Measurements from ENCODE around the gene NSD2. TPM values are rescaled to one million over a fixed set of nuclear protein-coding genes. Genes with fewer than 3 reads are reported as not detected.
"Not testable (repeated sequence)": the region's sequence is repeated elsewhere in the genome, so short reads cannot be mapped to it uniquely, and the experiment has no call there.

The NSD2 gene
- total RNA-seq, 4 donors from 2014 or later: 56.0 to 255 (median 98.9) TPM

- DNase-seq: peak; percentile 48 to 82 (median 80)
- H3K4me3 ChIP-seq: peak overlapping the region; percentile 64 to 94 (median 92)
- no peaks in the 10 kb centered on the region for H3K36me3 ChIP-seq
- TF ChIP-seq, protein P1, sequence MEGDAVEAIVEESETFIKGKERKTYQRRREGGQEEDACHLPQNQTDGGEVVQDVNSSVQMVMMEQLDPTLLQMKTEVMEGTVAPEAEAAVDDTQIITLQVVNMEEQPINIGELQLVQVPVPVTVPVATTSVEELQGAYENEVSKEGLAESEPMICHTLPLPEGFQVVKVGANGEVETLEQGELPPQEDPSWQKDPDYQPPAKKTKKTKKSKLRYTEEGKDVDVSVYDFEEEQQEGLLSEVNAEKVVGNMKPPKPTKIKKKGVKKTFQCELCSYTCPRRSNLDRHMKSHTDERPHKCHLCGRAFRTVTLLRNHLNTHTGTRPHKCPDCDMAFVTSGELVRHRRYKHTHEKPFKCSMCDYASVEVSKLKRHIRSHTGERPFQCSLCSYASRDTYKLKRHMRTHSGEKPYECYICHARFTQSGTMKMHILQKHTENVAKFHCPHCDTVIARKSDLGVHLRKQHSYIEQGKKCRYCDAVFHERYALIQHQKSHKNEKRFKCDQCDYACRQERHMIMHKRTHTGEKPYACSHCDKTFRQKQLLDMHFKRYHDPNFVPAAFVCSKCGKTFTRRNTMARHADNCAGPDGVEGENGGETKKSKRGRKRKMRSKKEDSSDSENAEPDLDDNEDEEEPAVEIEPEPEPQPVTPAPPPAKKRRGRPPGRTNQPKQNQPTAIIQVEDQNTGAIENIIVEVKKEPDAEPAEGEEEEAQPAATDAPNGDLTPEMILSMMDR (IDR thresholded peaks at IDR 0.05): peak in 4 of 6 experiments; percentile 13 to 59 (median 56)
- TF ChIP-seq POLR2A (IDR thresholded peaks at IDR 0.05): no peak
- H3K4me1 ChIP-seq: peaks cover 0 to 14% (median 7%) of the 10 kb centered on the region in 4 donors
- H3K9me3 ChIP-seq: no peaks in the 10 kb centered on the region
- no peaks in the 10 kb centered on the region for H3K27me3 ChIP-seq
- H3K27ac ChIP-seq: peak overlapping the region; percentile 91 to 97 (median 94)
These were observed 138.5 kb downstream of the NSD2 start for GRCh38 chr4:2009651-2010233.

DNA sequence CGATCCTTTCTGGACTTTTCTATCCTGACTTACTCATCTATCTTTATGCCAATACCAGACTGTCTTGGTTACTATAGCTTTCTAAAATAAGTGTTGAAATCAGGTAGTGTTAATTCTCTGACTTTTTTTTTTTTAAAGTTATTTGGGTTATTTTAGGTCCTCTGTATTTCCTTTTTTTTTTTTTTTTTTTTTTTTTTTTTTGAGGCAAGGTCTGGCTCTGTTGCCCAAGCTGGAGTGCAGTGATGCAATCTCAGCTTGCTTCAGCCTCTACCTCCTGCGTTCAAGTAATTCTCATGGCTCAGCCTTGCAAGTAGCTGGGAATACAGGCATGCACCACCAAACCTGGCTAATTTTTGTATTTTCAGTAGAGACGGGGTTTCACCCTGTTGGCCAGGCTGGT, 140.4 kb downstream of the NSD2 start:
- H3K9me3 ChIP-seq: no peaks in the 10 kb centered on the region
- TF ChIP-seq, protein P1 (IDR thresholded peaks at IDR 0.05): no peak
- no peak for TF ChIP-seq POLR2A (IDR thresholded peaks at IDR 0.05)
- H3K36me3 ChIP-seq: no peaks in the 10 kb centered on the region
- no peaks in the 10 kb centered on the region for H3K27me3 ChIP-seq
- DNase-seq: no peak
- H3K4me3 ChIP-seq: no peak overlapping the region
- H3K27ac ChIP-seq: no peak overlapping the region
- peaks cover 0 to 14% (median 7%) of the 10 kb centered on the region in 4 donors for H3K4me1 ChIP-seq

GRCh38 chr4:2015008-2015407, 143.8 kb downstream of the NSD2 start:
- no peak overlapping the region for H3K4me3 ChIP-seq

GRCh38 chr4:2021358-2022018, 150.3 kb downstream of the NSD2 start:
- H3K4me1 ChIP-seq, H3K36me3 ChIP-seq, H3K9me3 ChIP-seq, H3K4me3 ChIP-seq, H3K27ac ChIP-seq, DNase-seq, H3K27me3 ChIP-seq: not testable (repeated sequence)

More at GRCh38 chr4:2015008-2015407, 143.8 kb downstream of the NSD2 start:
- Histone ChIP-seq H3K9me3 (no peaks in the 10 kb centered on the region), H3K36me3 (no peaks in the 10 kb centered on the region), H3K27ac (no peak overlapping the region), H3K27me3 (no peaks in the 10 kb centered on the region), H3K4me1 (peaks cover 0 to under 1% (median 0%) of the 10 kb centered on the region in 4 donors)
- no peak for TF ChIP-seq POLR2A (IDR thresholded peaks at IDR 0.05)
- TF ChIP-seq, protein P1 (IDR thresholded peaks at IDR 0.05): no peak
- DNase-seq: no peak

GRCh38 chr4:2024683-2025082, 153.5 kb downstream of the NSD2 start:
- TF ChIP-seq, protein P1 (IDR thresholded peaks at IDR 0.05): no peak
- TF ChIP-seq POLR2A (IDR thresholded peaks at IDR 0.05): no peak

GRCh38 chr4:2025817-2026216, 154.6 kb downstream of the NSD2 start:
- TF ChIP-seq, protein P1 (IDR thresholded peaks at IDR 0.05): no peak
- no peak for TF ChIP-seq POLR2A (IDR thresholded peaks at IDR 0.05)

More at GRCh38 chr4:2024683-2025082, 153.5 kb downstream of the NSD2 start:
- Histone ChIP-seq H3K4me3 (no peak overlapping the region), H3K36me3 (no peaks in the 10 kb centered on the region), H3K27me3 (no peaks in the 10 kb centered on the region), H3K4me1 (peaks cover 0 to 6% (median 0%) of the 10 kb centered on the region in 4 donors), H3K9me3 (peaks cover 0 to 3% (median 0%) of the 10 kb centered on the region in 4 donors), H3K27ac (no peak overlapping the region)
- DNase-seq: no peak

GRCh38 chr4:2027120-2027519, 155.9 kb downstream of the NSD2 start:
- H3K4me1 ChIP-seq, H3K27ac ChIP-seq, H3K36me3 ChIP-seq, H3K9me3 ChIP-seq, DNase-seq, H3K27me3 ChIP-seq, H3K4me3 ChIP-seq: not testable (repeated sequence)

More at GRCh38 chr4:2025817-2026216, 154.6 kb downstream of the NSD2 start:
- no peaks in the 10 kb centered on the region for H3K27me3 ChIP-seq
- H3K4me3 ChIP-seq: no peak overlapping the region
- peaks cover 0 to 6% (median 0%) of the 10 kb centered on the region in 4 donors for H3K4me1 ChIP-seq
- no peak overlapping the region for H3K27ac ChIP-seq
- no peaks in the 10 kb centered on the region for H3K36me3 ChIP-seq
- DNase-seq: no peak
- peaks cover 0 to 3% (median 0%) of the 10 kb centered on the region in 4 donors for H3K9me3 ChIP-seq

- H3K9me3 ChIP-seq, DNase-seq, H3K4me3 ChIP-seq, H3K27ac ChIP-seq, H3K4me1 ChIP-seq, H3K36me3 ChIP-seq, H3K27me3 ChIP-seq: not testable (repeated sequence)
These were observed 160.0 kb downstream of the NSD2 start for GRCh38 chr4:2031161-2031560.

All from Peyer's patch (tissue), 4 donors.